K562 (cell line): ENCODE measurements around the gene USP27X. TPM values are rescaled to one million over a fixed set of nuclear protein-coding genes. Genes with fewer than 3 reads are reported as not detected.

Experiments
- ATAC-seq: fragments of 200-7000 bp; cut with Tn5 transposase; 3 replicates; pipeline ENCODE4 v1.9.1; 2020; ENCODE audit warnings: moderate library complexity
- BruUV-seq: library from RNA; stranded (reverse); fragments of 400-500 nt; replicated peaks from 2 replicates; lab custom pipeline; 2021; lab: Mats Ljungman, UMichigan
- CTCF ChIA-PET: fragments of 300-600 bp; formaldehyde crosslinking; extraction: SDS; loops from one replicate; lab custom pipeline; 2021; ENCODE audit warnings: low intra/inter-chr PET ratio; lab: Yijun Ruan, JAX
- POLR2A ChIA-PET: fragments of 300-600, 350-650 bp; sonication (Branson Sonifier 250); formaldehyde crosslinking; extraction: SDS; loops from one replicate; lab custom pipeline; 2021; ENCODE audit warnings: antibody characterized with exemption, inconsistent platforms; lab: Yijun Ruan, JAX
- DNase-seq, 4 experiments: peaks; one replicate each; pipeline versions ENCODE4 v3.0.0 to v3.0.0-alpha.2; 2011 to 2018; ENCODE audit warnings: low spot score in 3 of 4, mixed read lengths in 3 of 4; ENCODE audit errors: extremely low read depth in 1 of 4
- FAIRE-seq: peaks from 2 replicates; lab custom pipeline; 2011; peaks lifted over from hg19 to GRCh38; lab: Jason Lieb, UNC
- H2AFZ ChIP-seq: 2 replicates; pipeline ENCODE4 v1.6.0; 2011; ENCODE audit warnings: low read depth, low read length, control low read depth, inconsistent platforms
- H3K27ac ChIP-seq: fragments of 200-600 bp; 3 replicates; pipeline ENCODE4 v1.8.0; 2011; ENCODE audit warnings: low read depth, mild to moderate bottlenecking, control low read depth, inconsistent platforms, low read length, moderate library complexity, mixed read lengths; ENCODE audit errors: extremely low read depth
- H3K27me3 ChIP-seq, 2 experiments: fragments of 300-600 bp in 1 of 2; 2 replicates in 1 of 2; 3 replicates in 1 of 2; pipeline versions ENCODE4 v1.6.0 to v1.8.0; 2011; ENCODE audit warnings: inconsistent platforms in 2 of 2, low read length in 2 of 2, mild to moderate bottlenecking in 1 of 2, mixed read lengths in 1 of 2, moderate library complexity in 1 of 2; ENCODE audit not compliant: control insufficient read depth in 2 of 2, insufficient read depth in 2 of 2
- H3K36me3 ChIP-seq: fragments of 300-600 bp; 3 replicates; pipeline ENCODE4 v1.8.0; 2011; ENCODE audit warnings: mild to moderate bottlenecking, low read length, inconsistent platforms; ENCODE audit not compliant: control insufficient read depth, insufficient read depth
- H3K4me1 ChIP-seq, 2 experiments: fragments of 200-600 bp in 1 of 2; replicated peaks in 1 of 2; 2 replicates in 1 of 2; 3 replicates in 1 of 2; pipeline versions ENCODE4 v1.5.1 to v1.8.0; 2011; ENCODE audit warnings: inconsistent platforms in 2 of 2, low read length in 2 of 2, mild to moderate bottlenecking in 1 of 2, mixed read lengths in 1 of 2, moderate library complexity in 1 of 2; ENCODE audit not compliant: control insufficient read depth in 2 of 2, insufficient read depth in 2 of 2
- H3K4me2 ChIP-seq: 2 replicates; pipeline ENCODE4 v1.6.1; 2011; ENCODE audit warnings: low read length, control low read depth, inconsistent platforms, mixed read lengths; ENCODE audit not compliant: insufficient read depth
- H3K4me3 ChIP-seq: fragments of 200-600 bp; sonication (generic), shearing (Covaris generic); 2 replicates; pipeline ENCODE4 v1.5.1; 2016; ENCODE audit warnings: control low read depth, inconsistent platforms
- H3K79me2 ChIP-seq: fragments of 200-600 bp; 3 replicates; pipeline ENCODE4 v1.8.0; 2011; ENCODE audit warnings: low read length, inconsistent platforms; ENCODE audit not compliant: control insufficient read depth, insufficient read depth
- H3K9ac ChIP-seq, 2 experiments: 2 replicates each; pipeline versions ENCODE4 v1.6.0 to v1.6.1; 2011; ENCODE audit warnings: low read depth in 2 of 2, low read length in 2 of 2, control low read depth in 1 of 2, inconsistent platforms in 1 of 2, mild to moderate bottlenecking in 1 of 2, mixed read lengths in 1 of 2; ENCODE audit not compliant: insufficient read depth in 1 of 2
- H3K9me1 ChIP-seq: one replicate; pipeline ENCODE4 v1.6.0; 2011; ENCODE audit warnings: inconsistent platforms, mild to moderate bottlenecking, low read length, moderate library complexity; ENCODE audit not compliant: control insufficient read depth, insufficient read depth
- H3K9me3 ChIP-seq: replicated peaks from 2 replicates; pipeline ENCODE4 v1.5.1; 2011; ENCODE audit warnings: low read depth, low read length, inconsistent platforms; ENCODE audit not compliant: control insufficient read depth, insufficient read depth
- H4K20me1 ChIP-seq: replicated peaks from 2 replicates; pipeline ENCODE4 v1.6.1; 2011; ENCODE audit warnings: low read length, inconsistent platforms, mixed read lengths; ENCODE audit not compliant: control insufficient read depth, insufficient read depth
- HNRNPH1 ChIP-seq: fragments of 200-400 bp; formaldehyde crosslinking; optimal IDR thresholded peaks from 2 replicates; pipeline ENCODE3; 2017; ENCODE audit warnings: low read depth, mild to moderate bottlenecking, low read length, moderate library complexity
- NR2C2 ChIP-seq, 2 experiments: fragments of 200-800 bp in 1 of 2; sonication (Bioruptor generic) in 1 of 2; sonication (generic) in 1 of 2; formaldehyde crosslinking in 1 of 2; IDR thresholded peaks; 2 replicates each; pipeline versions ENCODE4 v1.6.1 to v1.8.0; 2016 to 2022; ENCODE audit warnings: mild to moderate bottlenecking in 1 of 2, missing compliant biosample characterization in 1 of 2, missing genetic modification characterization in 1 of 2, missing genetic modification reagents in 1 of 2
- PRMT5 ChIP-seq: sonication (generic); formaldehyde crosslinking; IDR thresholded peaks from 2 replicates; pipeline ENCODE4 v1.5.0; 2020; ENCODE audit warnings: missing genetic modification reagents
- RBM15 ChIP-seq: fragments of 200-400 bp; formaldehyde crosslinking; IDR thresholded peaks from 2 replicates; pipeline ENCODE4 v1.6.1; 2018; ENCODE audit warnings: mild to moderate bottlenecking, low read length, moderate library complexity; ENCODE audit not compliant: insufficient read depth
- REST ChIP-seq, 2 experiments: fragments of 450-650 bp; formaldehyde crosslinking in 1 of 2; IDR thresholded peaks; 2 replicates each; pipeline versions ENCODE4 v1.4.0 to v1.6.1; 2014 to 2020; ENCODE audit warnings: mild to moderate bottlenecking in 2 of 2, borderline replicate concordance in 1 of 2, low read depth in 1 of 2
- TCF15 ChIP-seq: fragments of 250-450 bp; sonication (Bioruptor Pico); IDR thresholded peaks from 2 replicates; pipeline ENCODE4 v1.8.0; 2022; ENCODE audit warnings: moderate library complexity, mild to moderate bottlenecking, inconsistent platforms
- ZBTB2 ChIP-seq: fragments of 450-650 bp; IDR thresholded peaks from 2 replicates; pipeline ENCODE4 v1.6.1; 2016; ENCODE audit warnings: antibody characterized with exemption
- ZFP91 ChIP-seq: sonication (generic); formaldehyde crosslinking; IDR thresholded peaks from 2 replicates; pipeline ENCODE4 v1.8.0; 2022; ENCODE audit warnings: mild to moderate bottlenecking, missing genetic modification reagents
- ZNF282 ChIP-seq: sonication (generic); formaldehyde crosslinking; IDR thresholded peaks from 2 replicates; pipeline ENCODE4 v1.8.1; 2023; ENCODE audit warnings: missing genetic modification reagents
- ZNF3 ChIP-seq: fragments of 250-450 bp; sonication (Bioruptor Pico); IDR thresholded peaks from 2 replicates; pipeline ENCODE4 v1.5.0; 2021; ENCODE audit warnings: mild to moderate bottlenecking, moderate library complexity
- whole genome bisulfite sequencing: fragments of 100-300 bp; shearing (Covaris generic); methylation state at CpG from one replicate; pipeline ENCODE4 v1.1.6; 2016; ENCODE audit warnings: low coverage, mixed read lengths; ENCODE audit not compliant: insufficient coverage; ENCODE audit errors: missing lambda C conversion rate; 5-methylcytosine and 5-hydroxymethylcytosine counted together
- in situ Hi-C: fragments of 300-500 bp; cut with MboI; formaldehyde crosslinking; loops from 4 replicates; pipeline ENCODE4 v1.15.0; 2018; ENCODE audit warnings: inconsistent platforms, mixed read lengths
- intact Hi-C: fragments of 100-400 bp; cut with micrococcal nuclease; formaldehyde crosslinking; loops from 2 replicates; pipeline ENCODE4 v1.14.2; 2022
- polyA plus RNA-seq, 8 experiments: library from polyadenylated mRNA; depleted of rRNA in 4 of 8; stranded (reverse) in 5 of 8; unstranded in 3 of 8; fragments of >200 nt; fragmentation: Nextera tagmentation in 2 of 8; fragmentation: Illumina TruSeq in 1 of 8; extraction: Ambion mirVana in 2 of 8; extraction: Trizol in 1 of 8; gene quantifications; 2 replicates each; pipeline versions ENCODE4 v1.2.1 to v1.2.3, GENCODE V29; 2011 to 2014; ENCODE audit warnings: inconsistent platforms in 1 of 8, missing spikeins in 1 of 8
- total RNA-seq, 7 experiments: library from RNA; depleted of rRNA in 6 of 7; stranded (reverse); fragments of >200 nt in 6 of 7; fragmentation: Illumina TruSeq in 2 of 7; extraction: Trizol in 2 of 7; gene quantifications; 2 replicates each; pipeline versions ENCODE4 v1.2.1 to v1.2.3, GENCODE V29; 2011 to 2021; ENCODE audit warnings: low replicate concordance in 1 of 7

Gene USP27X
- total and polyA plus RNA-seq, 9 of the 15 experiments (the other 6 are each of a cell fraction or from before 2014, with no cell fraction given), result 0.15 to 4.7 (median 1.6) TPM

- no peaks in the 10 kb centered on the region for H3K36me3 ChIP-seq
- H3K9me1 ChIP-seq, result no peaks in the 10 kb centered on the region
- H3K9me3 ChIP-seq, result no peaks in the 10 kb centered on the region
- FAIRE-seq (no peak), ATAC-seq (no peak), DNase-seq (no peak)
- ChIA-PET CTCF (no interaction called here), POLR2A (no interaction called here)
- intact Hi-C loops, result no loop called here
- no TSS peak for BruUV-seq
- H3K4me3 ChIP-seq, result no peak overlapping the region
- in situ Hi-C loops, result no loop called here
- no peaks in the 10 kb centered on the region for H3K27me3 ChIP-seq
- no peak overlapping the region for H3K4me2 ChIP-seq
- H2AFZ ChIP-seq, result no peak overlapping the region; the same call in 1 of the 2 replicates
- 11% methylated on average over 1 of the region's 1 CpG for WGBS
- H4K20me1 ChIP-seq, result no peaks in the 10 kb centered on the region
- H3K4me1 ChIP-seq, result peaks cover 0 to 29% of the 10 kb centered on the region in 2 experiments; a peak in 2 of 5 replicates
- no peak overlapping the region for H3K9ac ChIP-seq
- H3K79me2 ChIP-seq, result no peaks in the 10 kb centered on the region
- H3K27ac ChIP-seq, result no peak overlapping the region
- TF ChIP-seq NR2C2 (CRISPR knock-in tag; IDR thresholded peaks at IDR 0.05), result no peak
- TF ChIP-seq NR2C2 (tag; IDR thresholded peaks at IDR 0.05), result no peak
- TF ChIP-seq ZBTB2, result no peak
- TF ChIP-seq RBM15, result no peak
- TF ChIP-seq ZFP91 (CRISPR knock-in tag), result no peak
- no peak for TF ChIP-seq ZNF282 (CRISPR knock-in tag)
- TF ChIP-seq PRMT5 (CRISPR knock-in tag), result no peak
- no peak for TF ChIP-seq ZNF3 (CRISPR knock-in tag)
- TF ChIP-seq TCF15 (CRISPR knock-in tag), result no peak
- no peak for TF ChIP-seq REST (IDR thresholded peaks at IDR 0.05; ENCODE audit: borderline replicate concordance)
- no peak for TF ChIP-seq REST (CRISPR knock-in tag; IDR thresholded peaks at IDR 0.05; ENCODE audit: low read depth)
- no peak for TF ChIP-seq HNRNPH1
Observed at GRCh38 chrX:49859491-49859890, 19.8 kb upstream of the USP27X start.
